ENCODE data around the gene PTPN14.

Gene PTPN14

GRCh38 chr1:214441119-214441518 lies 110.3 kb downstream of the PTPN14 start:
- no peak for TF ChIP-seq CTCF (IDR thresholded peaks at IDR 0.05; ENCODE audit: borderline replicate concordance, control extremely low read depth, extremely low read depth, insufficient read depth, missing control alignments)
- DNase-seq (ENCODE audit: low spot score), result no peak
- in situ Hi-C loops (cut with MboI; ENCODE audit: low sequenced_read_pairs, unreplicated experiment), result no loop called here

GRCh38 chr1:214440219-214440965 lies 111.0 kb downstream of the PTPN14 start:
- in situ Hi-C loops (cut with MboI; ENCODE audit: low sequenced_read_pairs, unreplicated experiment), result no loop called here
- no peak for TF ChIP-seq CTCF (IDR thresholded peaks at IDR 0.05; ENCODE audit: borderline replicate concordance, control extremely low read depth, extremely low read depth, insufficient read depth, missing control alignments)
- no peak for DNase-seq (ENCODE audit: low spot score)

- no peak for TF ChIP-seq CTCF (IDR thresholded peaks at IDR 0.05; ENCODE audit: borderline replicate concordance, control extremely low read depth, extremely low read depth, insufficient read depth, missing control alignments)
- DNase-seq (ENCODE audit: low spot score), result peak; percentile 44
- in situ Hi-C loops (cut with MboI; ENCODE audit: low sequenced_read_pairs, unreplicated experiment), result no loop called here
Measured at GRCh38 chr1:214439352-214440119, 111.9 kb downstream of the PTPN14 start.

- in situ Hi-C loops (cut with MboI; ENCODE audit: low sequenced_read_pairs, unreplicated experiment), result no loop called here
- no peak for TF ChIP-seq CTCF (IDR thresholded peaks at IDR 0.05; ENCODE audit: borderline replicate concordance, control extremely low read depth, extremely low read depth, insufficient read depth, missing control alignments)
- DNase-seq (ENCODE audit: low spot score), result no peak
Measured at GRCh38 chr1:214438530-214438929, 112.9 kb downstream of the PTPN14 start.

GRCh38 chr1:214438075-214438474 lies 113.3 kb downstream of the PTPN14 start:
- no peak for DNase-seq (ENCODE audit: low spot score)
- in situ Hi-C loops (cut with MboI; ENCODE audit: low sequenced_read_pairs, unreplicated experiment), result no loop called here
- no peak for TF ChIP-seq CTCF (IDR thresholded peaks at IDR 0.05; ENCODE audit: borderline replicate concordance, control extremely low read depth, extremely low read depth, insufficient read depth, missing control alignments)

- TF ChIP-seq CTCF (IDR thresholded peaks at IDR 0.05; ENCODE audit: borderline replicate concordance, control extremely low read depth, extremely low read depth, insufficient read depth, missing control alignments), result no peak
Measured at GRCh38 chr1:214435867-214436266, 115.5 kb downstream of the PTPN14 start.

More at GRCh38 chr1:214435867-214436266, 115.5 kb downstream of the PTPN14 start:
- in situ Hi-C loops (cut with MboI; ENCODE audit: low sequenced_read_pairs, unreplicated experiment), result no loop called here
- no peak for DNase-seq (ENCODE audit: low spot score)
